K562 (cell line): ENCODE data around the gene HNRNPU. TPM values are rescaled to one million over a fixed set of nuclear protein-coding genes. Genes with fewer than 3 reads are reported as not detected.

Source experiments
- CGGBP1 ChIP-seq: fragments of 250-450 bp; sonication (Bioruptor Pico); IDR thresholded peaks from 2 replicates; pipeline ENCODE4 v1.9.0; 2021; ENCODE audit warnings: mild to moderate bottlenecking
- COPS2 ChIP-seq: fragments of 450-650 bp; conservative IDR thresholded peaks from 2 replicates; pipeline ENCODE4 v1.6.1; 2016; ENCODE audit warnings: mild to moderate bottlenecking, moderate library complexity
- CREB1 ChIP-seq, 2 experiments: sonication (generic) in 1 of 2; formaldehyde crosslinking in 1 of 2; IDR thresholded peaks; 2 replicates each; pipeline versions ENCODE4 v1.6.1 to v1.8.0; 2012 to 2022; ENCODE audit warnings: inconsistent platforms in 1 of 2, mild to moderate bottlenecking in 1 of 2, missing genetic modification reagents in 1 of 2, moderate library complexity in 1 of 2
- E2F8 ChIP-seq: fragments of 450-650 bp; IDR thresholded peaks from 2 replicates; pipeline ENCODE4 v1.7.1; 2018; ENCODE audit warnings: mild to moderate bottlenecking, low read depth; ENCODE audit not compliant: partially characterized antibody
- ELK1 ChIP-seq: sonication (generic); formaldehyde crosslinking; IDR thresholded peaks from 2 replicates; pipeline ENCODE4 v1.8.1; 2022; ENCODE audit warnings: missing genetic modification reagents
- GATAD2B ChIP-seq: fragments of 450-650 bp; IDR thresholded peaks from 2 replicates; pipeline ENCODE4 v1.6.1; 2017; ENCODE audit warnings: mild to moderate bottlenecking, borderline replicate concordance
- HDAC2 ChIP-seq: fragments of 450-650 bp; IDR thresholded peaks from 2 replicates; pipeline ENCODE4 v1.6.1; 2016; ENCODE audit warnings: mild to moderate bottlenecking
- HMG20B ChIP-seq: fragments of 250-450 bp; sonication (Bioruptor Pico); IDR thresholded peaks from 2 replicates; pipeline ENCODE4 v1.5.0; 2021; ENCODE audit warnings: mild to moderate bottlenecking
- JUND ChIP-seq, 2 experiments: IDR thresholded peaks; 2 replicates in 1 of 2; 3 replicates in 1 of 2; pipeline ENCODE4 v1.6.1; 2011; ENCODE audit warnings: borderline replicate concordance in 2 of 2, low read depth in 2 of 2, low read length in 2 of 2, improper control_type of control experiment in 1 of 2, missing biosample characterization in 1 of 2, missing genetic modification characterization in 1 of 2, missing genetic modification reagents in 1 of 2
- MEF2D ChIP-seq: conservative IDR thresholded peaks from 2 replicates; pipeline ENCODE4 v1.6.1; 2016; ENCODE audit warnings: low read depth, missing genetic modification characterization, missing compliant biosample characterization
- PCBP2 ChIP-seq: fragments of 200-400 bp; formaldehyde crosslinking; IDR thresholded peaks from 2 replicates; pipeline ENCODE4 v1.6.1; 2018; ENCODE audit warnings: low read length, low read depth, mild to moderate bottlenecking, moderate library complexity; ENCODE audit not compliant: poor library complexity, severe bottlenecking
- RFX7 ChIP-seq: fragments of 250-450 bp; sonication (Bioruptor Pico); IDR thresholded peaks from 2 replicates; pipeline ENCODE4 v1.5.1; 2021; ENCODE audit warnings: mild to moderate bottlenecking
- SMAD3 ChIP-seq: fragments of 450-650 bp; formaldehyde crosslinking; conservative IDR thresholded peaks from 2 replicates; pipeline ENCODE4 v1.4.0; 2020; ENCODE audit warnings: mild to moderate bottlenecking
- SRSF3 ChIP-seq: fragments of 200-400 bp; formaldehyde crosslinking; IDR thresholded peaks from 2 replicates; pipeline ENCODE4 v1.6.1; 2016; ENCODE audit warnings: mild to moderate bottlenecking, low read length, moderate library complexity; ENCODE audit not compliant: insufficient read depth
- TAL1 ChIP-seq: fragments of 450-650 bp; IDR thresholded peaks from 2 replicates; pipeline ENCODE4 v1.6.1; 2016; ENCODE audit warnings: mild to moderate bottlenecking
- TEAD4 ChIP-seq, 2 experiments: sonication (generic) in 1 of 2; formaldehyde crosslinking in 1 of 2; IDR thresholded peaks; 2 replicates each; pipeline versions ENCODE4 v1.6.1 to v1.8.0; 2012 to 2022; ENCODE audit warnings: borderline replicate concordance in 1 of 2, inconsistent platforms in 1 of 2, low read length in 1 of 2, mild to moderate bottlenecking in 1 of 2, missing genetic modification reagents in 1 of 2
- U2AF1 ChIP-seq: fragments of 200-400 bp; formaldehyde crosslinking; optimal IDR thresholded peaks from 2 replicates; pipeline ENCODE3; 2017; ENCODE audit warnings: mild to moderate bottlenecking, low read depth, low read length, moderate library complexity
- ZBTB7A ChIP-seq: IDR thresholded peaks from 2 replicates; pipeline ENCODE4 v1.6.1; 2011; ENCODE audit warnings: low read depth, mild to moderate bottlenecking, low read length, moderate library complexity, borderline replicate concordance; ENCODE audit not compliant: control insufficient read depth
- ZNF316 ChIP-seq: fragments of 450-650 bp; IDR thresholded peaks from 2 replicates; pipeline ENCODE4 v1.6.1; 2016
- ZNF511 ChIP-seq: sonication (generic); formaldehyde crosslinking; IDR thresholded peaks from 2 replicates; pipeline ENCODE4 v1.8.0; 2022; ENCODE audit warnings: mild to moderate bottlenecking, missing genetic modification reagents
- polyA plus RNA-seq, 8 experiments: library from polyadenylated mRNA; depleted of rRNA in 4 of 8; stranded (reverse) in 5 of 8; unstranded in 3 of 8; fragments of >200 nt; fragmentation: Nextera tagmentation in 2 of 8; fragmentation: Illumina TruSeq in 1 of 8; extraction: Ambion mirVana in 2 of 8; extraction: Trizol in 1 of 8; gene quantifications; 2 replicates each; pipeline versions ENCODE4 v1.2.1 to v1.2.3, GENCODE V29; 2011 to 2014; ENCODE audit warnings: inconsistent platforms in 1 of 8, missing spikeins in 1 of 8
- total RNA-seq, 7 experiments: library from RNA; depleted of rRNA in 6 of 7; stranded (reverse); fragments of >200 nt in 6 of 7; fragmentation: Illumina TruSeq in 2 of 7; extraction: Trizol in 2 of 7; gene quantifications; 2 replicates each; pipeline versions ENCODE4 v1.2.1 to v1.2.3, GENCODE V29; 2011 to 2021; ENCODE audit warnings: low replicate concordance in 1 of 7

Gene HNRNPU
- total and polyA plus RNA-seq, 9 of the 15 experiments (the other 6 are each of a cell fraction or from before 2014, with no cell fraction given) = 159 to 777 (median 577) TPM

- TF ChIP-seq SRSF3 (peak; percentile 83; the same call in 1 of the 2 replicates), MEF2D (tag) (0 out of 2 replicates have a peak, but pooled peaks have one; percentile 21), SMAD3 (CRISPR knock-in tag) (peak; percentile 74; the same call in 1 of the 2 replicates), CREB1 (IDR thresholded peaks at IDR 0.05) (peak; percentile 65), CREB1 (CRISPR knock-in tag; IDR thresholded peaks at IDR 0.05) (peak; percentile 58; the same call in 1 of the 2 replicates), TAL1 (peak; percentile 13; the same call in 1 of the 2 replicates), TEAD4 (IDR thresholded peaks at IDR 0.05; ENCODE audit: low read length) (peak; percentile 62), TEAD4 (CRISPR knock-in tag; IDR thresholded peaks at IDR 0.05; ENCODE audit: borderline replicate concordance) (peak; percentile 36; the same call in 1 of the 2 replicates), HMG20B (CRISPR knock-in tag) (peak; percentile 82; the same call in 1 of the 2 replicates), CGGBP1 (CRISPR knock-in tag) (peak; percentile 33; the same call in 1 of the 2 replicates), GATAD2B (peak; percentile 94), U2AF1 (no peak), ZNF316 (peak; percentile 92), ZNF511 (CRISPR knock-in tag) (peak; percentile 91), PCBP2 (no peak), HDAC2 (peak; percentile 60), RFX7 (CRISPR knock-in tag) (0 out of 2 replicates have a peak, but pooled peaks have one; percentile 64), JUND (IDR thresholded peaks at IDR 0.05; ENCODE audit: borderline replicate concordance, low read depth, low read length) (peak; percentile 60), JUND (tag; IDR thresholded peaks at IDR 0.05; ENCODE audit: borderline replicate concordance, low read depth, low read length) (peak; percentile 69; the same call in 2 of the 3 replicates), E2F8 (peak; percentile 35), ELK1 (CRISPR knock-in tag) (no peak), ZBTB7A (peak; percentile 100), COPS2 (no peak)
Observed at GRCh38 chr1:244834543-244835275, 29.6 kb downstream of the HNRNPU start (continued).
